SK-N-SH treated with all-trans-retinoic acid at 6 μM for 48 hours (cell line): ENCODE measurements around the gene FABP3.

Experiments
- CSDC2 ChIP-seq: fragments of 250-450 bp; sonication (Bioruptor Pico); IDR thresholded peaks from 2 replicates; pipeline ENCODE4 v1.5.0; 2020; ENCODE audit warnings: mild to moderate bottlenecking, moderate library complexity
- CSRNP3 ChIP-seq: fragments of 250-450 bp; sonication (Bioruptor Pico); IDR thresholded peaks from 2 replicates; pipeline ENCODE4 v1.5.1; 2021; ENCODE audit warnings: mild to moderate bottlenecking, moderate library complexity
- ESRRG ChIP-seq: fragments of 250-450 bp; sonication (Bioruptor Pico); IDR thresholded peaks from 2 replicates; pipeline ENCODE4 v1.6.1; 2021; ENCODE audit warnings: mild to moderate bottlenecking
- ISL1 ChIP-seq: fragments of 250-450 bp; sonication (Bioruptor Pico); IDR thresholded peaks from 2 replicates; pipeline ENCODE4 v2.1.2; 2022; ENCODE audit warnings: mild to moderate bottlenecking, moderate library complexity
- PATZ1 ChIP-seq: fragments of 250-450 bp; sonication (Bioruptor Pico); IDR thresholded peaks from 2 replicates; pipeline ENCODE4 v1.8.0; 2020; ENCODE audit warnings: mild to moderate bottlenecking, moderate library complexity, borderline replicate concordance
- POU6F1 ChIP-seq: fragments of 250-450 bp; sonication (Bioruptor Pico); IDR thresholded peaks from 2 replicates; pipeline ENCODE4 v1.8.0; 2021; ENCODE audit warnings: low read depth, mild to moderate bottlenecking, moderate library complexity, borderline replicate concordance
- PPARA ChIP-seq: fragments of 250-450 bp; sonication (Bioruptor Pico); IDR thresholded peaks from 2 replicates; pipeline ENCODE4 v1.5.0; 2020; ENCODE audit warnings: mild to moderate bottlenecking, borderline replicate concordance
- RARB ChIP-seq: fragments of 250-450 bp; sonication (Bioruptor Pico); IDR thresholded peaks from 2 replicates; pipeline ENCODE4 v1.8.0; 2021; ENCODE audit warnings: mild to moderate bottlenecking, moderate library complexity
- SNAI2 ChIP-seq: fragments of 250-450 bp; sonication (Bioruptor Pico); IDR thresholded peaks from 2 replicates; pipeline ENCODE4 v1.5.0; 2020; ENCODE audit warnings: mild to moderate bottlenecking, moderate library complexity
- TCF4 ChIP-seq: fragments of 250-450 bp; sonication (Bioruptor Pico); IDR thresholded peaks from 2 replicates; pipeline ENCODE4 v1.8.0; 2021; ENCODE audit warnings: mild to moderate bottlenecking, moderate library complexity, borderline replicate concordance
- ZC3H10 ChIP-seq: fragments of 250-450 bp; sonication (Bioruptor Pico); IDR thresholded peaks from 2 replicates; pipeline ENCODE4 v1.5.1; 2021; ENCODE audit warnings: mild to moderate bottlenecking, moderate library complexity
- ZFP3 ChIP-seq: fragments of 250-450 bp; sonication (Bioruptor Pico); IDR thresholded peaks from 2 replicates; pipeline ENCODE4 v1.5.0; 2020; ENCODE audit warnings: mild to moderate bottlenecking, moderate library complexity
- ZFP30 ChIP-seq: fragments of 450-650 bp; formaldehyde crosslinking; IDR thresholded peaks from 2 replicates; pipeline ENCODE4 v1.5.0; 2022; ENCODE audit warnings: mild to moderate bottlenecking, moderate library complexity
- ZNF565 ChIP-seq: fragments of 450-650 bp; formaldehyde crosslinking; conservative IDR thresholded peaks from 2 replicates; pipeline ENCODE4 v1.5.0; 2020; ENCODE audit warnings: low read depth, mild to moderate bottlenecking, moderate library complexity

GRCh38 chr1:31344503-31344902 is 28.4 kb downstream of the FABP3 start:
- TF ChIP-seq ISL1 (CRISPR knock-in tag) (no peak), PATZ1 (CRISPR knock-in tag) (no peak), ZFP3 (CRISPR knock-in tag) (no peak), SNAI2 (CRISPR knock-in tag) (no peak), RARB (CRISPR knock-in tag) (no peak), POU6F1 (CRISPR knock-in tag) (no peak), ZNF565 (CRISPR knock-in tag) (no peak), CSDC2 (no peak), ZFP30 (CRISPR knock-in tag) (no peak), TCF4 (no peak), ESRRG (no peak), PPARA (CRISPR knock-in tag) (no peak), ZC3H10 (no peak), CSRNP3 (CRISPR knock-in tag) (no peak)
